Mucosa of rectum (tissue), 2 donors: ENCODE data around the gene TTC22.
"Not testable (repeated sequence)": the region's sequence is repeated elsewhere in the genome, so short reads cannot be mapped to it uniquely, and the experiment has no call there.

Experiments
- H3K27ac ChIP-seq, 2 donors: one replicate each; pipeline ENCODE4 v1.7.0; 2013; ENCODE audit warnings: inconsistent platforms in 2 of 2, low read depth in 2 of 2, low read length in 2 of 2
- H3K27me3 ChIP-seq, 2 donors: one replicate each; pipeline ENCODE4 v1.7.0; 2013; ENCODE audit warnings: low read length in 2 of 2; ENCODE audit not compliant: control insufficient read depth in 2 of 2, insufficient read depth in 2 of 2
- H3K36me3 ChIP-seq, 2 donors: one replicate each; pipeline ENCODE4 v1.7.0; 2013; ENCODE audit warnings: low read length in 2 of 2; ENCODE audit not compliant: control insufficient read depth in 2 of 2, insufficient read depth in 2 of 2
- H3K4me1 ChIP-seq, 2 donors: one replicate each; pipeline ENCODE4 v1.7.0; 2013; ENCODE audit warnings: low read length in 2 of 2, mild to moderate bottlenecking in 1 of 2; ENCODE audit not compliant: control insufficient read depth in 2 of 2, insufficient read depth in 2 of 2
- H3K4me3 ChIP-seq, 2 donors: one replicate each; pipeline ENCODE4 v1.7.0; 2013; ENCODE audit warnings: low read length in 2 of 2
- H3K9ac ChIP-seq, 2 donors: one replicate each; pipeline ENCODE4 v1.7.0; 2013; ENCODE audit warnings: low read length in 2 of 2, low read depth in 1 of 2, mild to moderate bottlenecking in 1 of 2
- H3K9me3 ChIP-seq, 2 donors: one replicate each; pipeline ENCODE4 v1.7.0; 2013; ENCODE audit warnings: low read length in 2 of 2; ENCODE audit not compliant: control insufficient read depth in 2 of 2
- donor health status: healthy.
- donor health status: Normal muscosa, but diverticular disease.

Gene TTC22

GRCh38 chr1:54787604-54788003 lies 13.5 kb downstream of the TTC22 start:
- H3K4me1 ChIP-seq: no peaks in the 10 kb centered on the region
- H3K27me3 ChIP-seq: no peaks in the 10 kb centered on the region
- H3K27ac ChIP-seq: no peak overlapping the region
- H3K9me3 ChIP-seq: peaks cover 0 to 3% of the 10 kb centered on the region in 2 donors
- peaks cover 33 to 54% of the 10 kb centered on the region in 2 donors for H3K36me3 ChIP-seq
- H3K9ac ChIP-seq: no peak overlapping the region
- H3K4me3 ChIP-seq: no peak overlapping the region

GRCh38 chr1:54786778-54787177 lies 14.3 kb downstream of the TTC22 start:
- H3K27me3 ChIP-seq: no peaks in the 10 kb centered on the region
- H3K4me1 ChIP-seq: no peaks in the 10 kb centered on the region
- H3K9me3 ChIP-seq: peaks cover 0 to 2% of the 10 kb centered on the region in 2 donors
- no peak overlapping the region for H3K27ac ChIP-seq
- H3K9ac ChIP-seq: no peak overlapping the region
- no peak overlapping the region for H3K4me3 ChIP-seq
- H3K36me3 ChIP-seq: peaks cover 42 to 60% of the 10 kb centered on the region in 2 donors

- Histone ChIP-seq H3K27me3 (no peaks in the 10 kb centered on the region), H3K36me3 (peaks cover 37 to 45% of the 10 kb centered on the region in 2 donors), H3K27ac (no peak overlapping the region), H3K4me3 (no peak overlapping the region), H3K9me3 (no peaks in the 10 kb centered on the region), H3K9ac (no peak overlapping the region), H3K4me1 (no peaks in the 10 kb centered on the region)
Measured at GRCh38 chr1:54784066-54784465, 17.1 kb downstream of the TTC22 start.

DNA sequence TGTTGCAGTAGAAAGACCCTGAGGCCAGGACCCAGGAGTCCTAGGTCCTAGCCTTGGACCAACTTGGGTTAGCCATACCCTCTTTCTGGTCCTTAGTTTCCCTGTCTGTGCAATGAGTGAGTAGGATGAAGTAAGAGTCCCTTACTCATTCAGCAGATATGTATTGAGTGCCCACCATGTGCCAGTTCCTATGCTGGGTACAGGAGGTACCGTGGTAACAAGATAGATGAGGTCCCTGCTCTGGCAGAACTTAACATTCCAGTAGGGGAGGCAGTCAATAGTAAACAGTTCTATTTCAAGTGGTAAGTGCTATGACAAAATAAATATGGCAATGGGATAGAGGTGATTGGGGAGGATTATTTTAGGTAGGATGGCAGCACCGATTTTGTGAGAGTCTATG lies 18.5 kb downstream of the TTC22 start:
- Histone ChIP-seq H3K27me3 (no peaks in the 10 kb centered on the region), H3K4me1 (no peaks in the 10 kb centered on the region), H3K27ac (no peak overlapping the region), H3K36me3 (peaks cover 35 to 39% of the 10 kb centered on the region in 2 donors), H3K4me3 (no peak overlapping the region), H3K9ac (no peak overlapping the region), H3K9me3 (no peaks in the 10 kb centered on the region)

DNA sequence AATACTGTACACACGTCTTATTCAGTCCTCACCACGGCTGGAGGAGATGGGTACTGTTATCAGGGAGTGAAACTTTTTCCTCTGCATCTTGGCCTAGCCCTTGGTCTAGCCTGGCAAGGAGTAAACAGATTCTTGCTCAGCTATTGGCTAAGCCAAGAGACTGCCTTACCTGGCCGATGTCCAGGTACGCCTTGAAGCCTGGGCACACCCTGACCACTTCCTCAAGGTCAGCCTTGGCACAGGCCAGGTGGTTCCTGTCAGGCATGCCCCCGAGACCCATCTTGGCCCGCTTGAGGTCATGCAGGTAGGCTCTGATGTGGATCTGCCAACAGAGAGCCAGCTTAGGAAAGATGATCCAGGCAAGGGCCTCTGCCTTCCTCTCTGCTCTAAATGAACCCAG lies 19.0 kb downstream of the TTC22 start:
- Histone ChIP-seq H3K27me3 (no peaks in the 10 kb centered on the region), H3K36me3 (peaks cover 31 to 36% of the 10 kb centered on the region in 2 donors)

GRCh38 chr1:54781023-54781723 lies 19.9 kb downstream of the TTC22 start:
- Histone ChIP-seq H3K27ac (no peak overlapping the region), H3K36me3 (peaks cover 27 to 28% of the 10 kb centered on the region in 2 donors), H3K4me1 (peaks cover 10 to 12% of the 10 kb centered on the region in 2 donors), H3K27me3 (no peaks in the 10 kb centered on the region), H3K9ac (no peak overlapping the region), H3K4me3 (no peak overlapping the region), H3K9me3 (no peaks in the 10 kb centered on the region)

More for the DNA sequence above, 19.0 kb downstream of the TTC22 start:
- Histone ChIP-seq H3K4me1 (peaks cover under 1 to 2% of the 10 kb centered on the region in 2 donors), H3K27ac (no peak overlapping the region), H3K4me3 (no peak overlapping the region), H3K9me3 (no peaks in the 10 kb centered on the region), H3K9ac (no peak overlapping the region)

DNA sequence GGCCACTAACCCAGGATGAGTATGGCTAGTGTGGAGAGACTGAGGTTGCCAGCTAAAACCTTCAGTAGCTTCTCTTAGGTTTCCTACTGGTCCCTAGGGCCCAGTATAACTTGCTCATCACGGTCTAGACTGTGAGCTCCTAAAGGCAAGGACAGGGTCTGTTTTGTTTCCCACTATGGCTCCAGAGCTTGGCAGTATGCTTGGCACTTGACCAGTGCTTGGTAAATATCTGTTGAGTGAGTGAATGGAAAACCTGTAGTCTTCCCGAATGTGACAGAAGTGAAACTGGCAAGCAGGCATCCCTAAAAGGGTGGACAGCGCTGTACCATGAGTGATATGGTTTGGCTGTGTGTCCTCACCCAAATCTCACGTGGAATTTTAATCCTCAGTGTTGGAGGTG lies 23.7 kb downstream of the TTC22 start:
- no peaks in the 10 kb centered on the region for H3K9me3 ChIP-seq
- no peaks in the 10 kb centered on the region for H3K27me3 ChIP-seq
- H3K4me3 ChIP-seq: no peak overlapping the region
- no peak overlapping the region for H3K9ac ChIP-seq
- no peak overlapping the region for H3K27ac ChIP-seq
- peaks cover 13 to 14% of the 10 kb centered on the region in 2 donors for H3K4me1 ChIP-seq
- peaks cover 9 to 15% of the 10 kb centered on the region in 2 donors for H3K36me3 ChIP-seq

DNA sequence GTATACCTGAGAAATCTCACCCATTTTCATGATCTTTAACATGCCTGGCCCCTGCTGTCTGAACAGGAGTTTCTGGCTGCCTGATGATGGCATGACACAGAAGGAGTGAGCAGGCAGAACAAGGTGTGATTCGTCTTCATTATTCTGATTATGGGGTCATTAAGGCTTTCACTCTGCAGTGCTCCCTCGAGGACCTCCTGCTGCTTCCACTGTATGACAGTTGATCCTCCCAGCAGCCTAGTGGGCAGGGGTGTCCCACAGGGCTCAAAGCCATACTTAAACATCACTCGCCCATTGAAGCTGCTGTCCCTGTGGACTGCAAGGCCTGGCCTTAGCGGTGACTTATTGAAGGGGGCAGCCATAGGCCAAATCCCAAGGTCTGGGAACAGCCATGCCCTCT lies 24.1 kb downstream of the TTC22 start:
- H3K9ac ChIP-seq: no peak overlapping the region
- H3K9me3 ChIP-seq: no peaks in the 10 kb centered on the region
- peaks cover 13 to 14% of the 10 kb centered on the region in 2 donors for H3K4me1 ChIP-seq
- H3K4me3 ChIP-seq: no peak overlapping the region
- H3K27ac ChIP-seq: peak overlapping the region in 1 of 2 donors; percentile 35
- no peaks in the 10 kb centered on the region for H3K27me3 ChIP-seq
- peaks cover 4 to 11% of the 10 kb centered on the region in 2 donors for H3K36me3 ChIP-seq

DNA sequence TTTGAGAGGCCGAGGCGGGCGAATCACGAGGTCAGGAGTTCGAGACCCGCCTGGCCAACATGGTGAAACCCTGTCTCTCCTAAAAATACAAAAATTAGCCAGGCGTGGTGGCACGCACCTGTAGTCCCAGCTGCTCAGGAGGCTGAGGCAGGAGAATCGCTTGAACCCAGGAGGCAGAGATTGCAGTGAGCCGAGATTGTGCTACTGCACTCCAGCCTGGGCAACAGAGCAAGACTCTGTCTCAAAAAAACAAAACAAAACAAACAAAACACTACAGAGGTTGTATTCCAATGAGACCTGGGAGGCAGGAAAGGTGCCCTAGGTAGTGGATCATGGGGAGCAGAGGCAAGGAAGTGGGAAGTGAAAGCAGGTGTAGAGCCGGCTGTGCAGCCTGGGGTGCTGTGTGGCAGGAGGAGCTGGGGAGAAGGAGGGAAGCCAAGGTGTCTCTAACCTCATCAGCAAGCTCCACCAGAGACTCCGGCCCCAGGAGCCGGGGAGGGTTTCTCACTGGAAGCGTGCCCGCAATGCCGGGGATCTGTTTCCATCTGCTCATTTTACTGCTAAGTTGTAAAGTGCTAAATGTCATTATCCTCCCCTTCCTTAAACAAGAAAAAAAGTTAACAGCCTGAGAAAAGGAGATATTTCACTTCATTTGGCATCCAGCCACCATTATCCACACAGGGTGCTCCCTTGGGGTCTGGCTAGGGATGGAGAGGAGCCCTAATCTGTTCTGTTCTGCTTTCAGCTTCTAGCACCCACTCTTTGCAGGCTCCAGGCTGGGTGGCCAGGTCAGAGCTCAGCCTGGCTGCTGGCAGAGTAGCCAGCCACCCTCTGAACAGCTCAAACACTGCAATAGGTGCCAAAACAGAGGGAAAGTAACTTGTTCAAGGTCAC lies 25.0 kb downstream of the TTC22 start:
- H3K27ac ChIP-seq: peak overlapping the region; percentile 35 to 46
- peaks cover 13 to 14% of the 10 kb centered on the region in 2 donors for H3K4me1 ChIP-seq
- H3K36me3 ChIP-seq, H3K9me3 ChIP-seq, H3K9ac ChIP-seq, H3K4me3 ChIP-seq, H3K27me3 ChIP-seq: not testable (repeated sequence)

DNA sequence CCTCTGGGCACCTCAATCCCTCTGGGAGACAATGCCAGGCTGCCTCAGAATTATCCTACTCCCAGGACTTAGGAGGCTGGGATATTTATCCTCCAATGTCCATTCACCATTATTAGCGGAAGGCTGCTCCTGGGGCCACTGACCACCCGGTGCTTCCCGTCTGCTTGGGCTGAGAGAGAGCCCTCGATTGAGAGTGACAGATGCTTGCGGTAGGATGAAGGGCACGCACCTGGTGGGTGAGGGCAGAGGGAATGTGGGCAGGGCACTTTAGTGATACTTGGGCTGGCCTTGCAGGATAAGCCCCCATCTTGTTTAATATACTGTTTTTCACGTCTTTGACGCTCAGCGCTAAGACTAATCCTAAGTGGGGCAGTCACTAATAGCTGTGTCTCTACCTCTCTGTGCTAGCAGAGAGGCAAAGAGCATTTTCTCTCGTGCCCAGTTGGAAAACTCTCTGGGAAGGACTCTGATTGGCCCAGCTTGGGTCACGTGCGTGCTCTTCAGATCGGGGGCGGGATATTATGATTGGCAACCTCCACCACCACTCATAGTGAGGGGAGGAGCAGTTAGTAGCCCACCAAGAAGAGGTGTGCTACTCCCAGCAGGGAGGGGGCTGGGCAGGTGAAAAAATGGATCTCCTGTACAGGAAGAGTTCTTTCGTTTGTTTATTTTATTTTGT lies 26.2 kb downstream of the TTC22 start:
- H3K4me3 ChIP-seq: no peak overlapping the region
- peaks cover 13 to 14% of the 10 kb centered on the region in 2 donors for H3K4me1 ChIP-seq
- peaks cover 0 to 5% of the 10 kb centered on the region in 2 donors for H3K36me3 ChIP-seq
- no peaks in the 10 kb centered on the region for H3K27me3 ChIP-seq
- H3K9me3 ChIP-seq: no peaks in the 10 kb centered on the region
- no peak overlapping the region for H3K27ac ChIP-seq
- H3K9ac ChIP-seq: no peak overlapping the region
